Adrenal gland (tissue), 12 donors: Measurements from ENCODE around the gene DIP2C. TPM values are rescaled to one million over a fixed set of nuclear protein-coding genes. Genes with fewer than 3 reads are reported as not detected.

Experiments
- DNase-seq, 7 donors: peaks; one replicate each; pipeline ENCODE4 v3.0.0-alpha.2; 2019 to 2020
- H3K27ac ChIP-seq, 5 donors: fragments of 200-600 bp; sonication (generic) in 4 of 5; 1 replicate in 3 of 5; 2 replicates in 2 of 5; pipeline versions ENCODE4 v1.5.1 to v1.8.0; 2016 to 2020; ENCODE audit warnings: mild to moderate bottlenecking in 1 of 5
- H3K27me3 ChIP-seq: fragments of 200-600 bp; 2 replicates; pipeline ENCODE4 v1.8.0; 2021
- H3K36me3 ChIP-seq, 2 donors: fragments of 200-600 bp; replicated peaks in 1 of 2; 1 replicate in 1 of 2; 2 replicates in 1 of 2; pipeline versions ENCODE4 v1.5.1 to v1.8.0; 2018 to 2022
- H3K4me1 ChIP-seq, 2 donors: fragments of 200-600 bp; replicated peaks in 1 of 2; 1 replicate in 1 of 2; 2 replicates in 1 of 2; pipeline versions ENCODE4 v1.5.1 to v1.8.0; 2018 to 2021
- H3K4me3 ChIP-seq, 4 donors: fragments of 200-600 bp; sonication (generic) in 3 of 4; one replicate each; pipeline ENCODE4 v1.5.1; 2016 to 2018
- H3K9me3 ChIP-seq, 3 donors: fragments of 200-600 bp; sonication (generic) in 1 of 3; replicated peaks in 1 of 3; 1 replicate in 2 of 3; 2 replicates in 1 of 3; pipeline versions ENCODE4 v1.5.1 to v1.8.0; 2016 to 2021
- CTCF ChIP-seq, 6 experiments: fragments of 450-650 bp in 4 of 6; fragments of 200-600 bp in 2 of 6; sonication (generic) in 1 of 6; IDR thresholded peaks; 1 replicate in 5 of 6; 2 replicates in 1 of 6; pipeline versions ENCODE4 v1.5.1 to v1.8.0; 2016 to 2021; ENCODE audit warnings: antibody characterized with exemption in 6 of 6, mild to moderate bottlenecking in 2 of 6, moderate library complexity in 1 of 6
- POLR2A ChIP-seq, 2 donors: fragments of 450-650 bp; IDR thresholded peaks; one replicate each; pipeline ENCODE4 v1.6.1; 2017; ENCODE audit warnings: antibody characterized with exemption in 2 of 2, mild to moderate bottlenecking in 2 of 2, moderate library complexity in 1 of 2
- WGBS, 4 donors: extraction: QIAGEN DNeasy Blood & Tissue Kit in 2 of 4; methylation state at CpG; one replicate each; pipeline versions ENCODE4 v1.1.5 to v1.1.7; 2013 to 2017; 5-methylcytosine and 5-hydroxymethylcytosine counted together
- intact Hi-C, 2 donors: fragments of 100-400 bp; cut with DNase I; formaldehyde crosslinking; loops; one replicate each; pipeline versions ENCODE4 v1.14.1 to v1.15.0; 2022 to 2023
- polyA plus RNA-seq, 3 donors: library from polyadenylated mRNA; stranded (reverse); fragments of 200-250 nt in 2 of 3; fragments of 350-450 nt in 1 of 3; fragmentation: Illumina TruSeq in 1 of 3; extraction: RNeasy Lipid Tissue Mini Kit (QIAGEN cat#74804) in 1 of 3; gene quantifications; one replicate each; pipeline ENCODE4 v1.2.3, GENCODE V29; 2013 to 2014
- total RNA-seq, 9 donors: library from RNA; depleted of rRNA in 4 of 9; stranded (reverse); fragments of >200 nt in 4 of 9; fragments of 120-200 nt in 1 of 9; fragmentation: NEBNext Ultra II Directional in 1 of 9; extraction: Animal tissue kit (Norgen Biotek cat#: 25700) in 1 of 9; gene quantifications; one replicate each; pipeline versions ENCODE4 v1.1.0 to v1.2.4, GENCODE V29; 2013 to 2023
- donor health status: healthy with polysubstance abuse.
- donor health status: Bipolar disorder and iron deficiency.
- donor health status: DM: yes; HTN: yes; CAD: no.
- donor health status: DM: no; HTN: no; CAD: no.
- donor health status: DM: no; HTN: no; CAD: no.
- donor health status: DM: yes; HTN: yes; CAD: no.

DIP2C gene
- total and polyA plus RNA-seq, 12 donors: 4.8 to 23.9 (median 19.7) TPM

GRCh38 chr10:357201-357950 is 332.1 kb downstream of the DIP2C start:
- intact Hi-C loops: no loop called here
- peaks cover 0 to 10% of the 10 kb centered on the region in 2 donors for H3K4me1 ChIP-seq
- no peaks in the 10 kb centered on the region for H3K9me3 ChIP-seq
- DNase-seq: no peak
- no peak overlapping the region for H3K4me3 ChIP-seq
- no peak overlapping the region for H3K27ac ChIP-seq
- H3K27me3 ChIP-seq: no peaks in the 10 kb centered on the region
- no peak for TF ChIP-seq CTCF (IDR thresholded peaks at IDR 0.05)
- TF ChIP-seq POLR2A (IDR thresholded peaks at IDR 0.05): no peak
- 94 to 97% (median 96%) methylated on average over 40 of the region's 40 CpGs for WGBS, 4 donors
- H3K36me3 ChIP-seq: peaks cover 0 to 43% of the 10 kb centered on the region in 2 donors

- Histone ChIP-seq H3K4me3 (no peak overlapping the region), H3K27ac (no peak overlapping the region), H3K9me3 (no peaks in the 10 kb centered on the region), H3K27me3 (no peaks in the 10 kb centered on the region), H3K4me1 (peaks cover 0 to 4% of the 10 kb centered on the region in 2 donors), H3K36me3 (peaks cover 0 to 36% of the 10 kb centered on the region in 2 donors)
- no peak for DNase-seq
- 88 to 93% (median 90%) methylated on average over 5 to 8 of the region's 8 CpGs for WGBS, 4 donors
- intact Hi-C loops: no loop called here
- no peak for TF ChIP-seq CTCF (IDR thresholded peaks at IDR 0.05)
- no peak for TF ChIP-seq POLR2A (IDR thresholded peaks at IDR 0.05)
Measured at GRCh38 chr10:356452-356851, 333.0 kb downstream of the DIP2C start.

- 91 to 96% (median 94%) methylated on average over 20 of the region's 20 CpGs for WGBS, 4 donors
- Histone ChIP-seq H3K9me3 (no peaks in the 10 kb centered on the region), H3K4me1 (no peaks in the 10 kb centered on the region), H3K27ac (no peak overlapping the region), H3K4me3 (no peak overlapping the region), H3K27me3 (no peaks in the 10 kb centered on the region), H3K36me3 (peaks cover 0 to 34% of the 10 kb centered on the region in 2 donors)
- intact Hi-C loops: no loop called here
- TF ChIP-seq POLR2A (IDR thresholded peaks at IDR 0.05): no peak
- TF ChIP-seq CTCF (IDR thresholded peaks at IDR 0.05): no peak
- no peak for DNase-seq
Measured at GRCh38 chr10:354901-355617, 334.4 kb downstream of the DIP2C start.

DNA sequence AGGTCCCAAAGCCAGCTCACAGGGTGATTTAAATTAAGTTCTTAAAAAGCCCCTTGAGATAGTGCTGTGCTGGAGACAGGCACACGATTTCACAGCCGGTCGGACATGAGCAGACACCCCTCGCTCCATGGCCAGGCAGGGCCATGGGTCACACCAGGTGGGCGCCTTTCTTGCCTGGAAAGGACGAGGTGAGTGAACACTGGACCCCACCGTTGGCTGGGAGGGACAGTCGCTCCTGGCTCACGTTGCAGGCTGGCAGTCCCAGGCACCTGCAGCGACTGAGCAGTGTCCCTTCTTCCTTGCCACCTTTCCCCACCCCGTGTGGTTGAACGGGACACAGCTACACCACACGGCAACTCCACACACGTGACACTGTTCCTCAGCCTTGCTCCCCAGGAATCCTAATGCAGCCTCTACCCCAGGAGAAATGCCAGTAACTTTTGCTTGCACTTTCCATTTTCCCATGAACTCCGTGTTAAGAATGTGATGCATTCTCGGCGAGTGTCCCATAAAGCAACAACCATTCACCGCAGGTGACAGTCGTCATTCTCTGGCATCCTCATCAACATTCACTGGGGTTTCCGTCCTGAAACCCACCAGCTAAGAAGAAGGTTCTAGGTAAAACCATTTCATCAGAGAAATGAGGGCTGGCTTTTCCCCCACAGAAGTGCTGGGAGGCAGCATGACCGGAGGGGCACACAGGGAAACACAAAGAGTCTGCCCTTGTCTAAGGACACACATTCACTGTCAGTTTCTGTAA is 336.8 kb downstream of the DIP2C start:
- intact Hi-C loops: no loop called here
- H3K27me3 ChIP-seq: no peaks in the 10 kb centered on the region
- H3K4me3 ChIP-seq: no peak overlapping the region
- H3K9me3 ChIP-seq: no peaks in the 10 kb centered on the region
- WGBS, 4 donors: 92 to 97% (median 94%) methylated on average over 16 to 21 of the region's 21 CpGs
- DNase-seq: peak in 1 of 7 donors; percentile 4
- H3K27ac ChIP-seq: no peak overlapping the region
- H3K4me1 ChIP-seq: no peaks in the 10 kb centered on the region
- TF ChIP-seq POLR2A (IDR thresholded peaks at IDR 0.05): no peak
- TF ChIP-seq CTCF (IDR thresholded peaks at IDR 0.05): no peak
- peaks cover 0 to 47% of the 10 kb centered on the region in 2 donors for H3K36me3 ChIP-seq
